Measurements from ENCODE around the gene MEF2D.

Gene MEF2D

GRCh38 chr1:156421939-156422601, 78.5 kb downstream of the MEF2D start:
- POLR2A ChIA-PET, result interaction anchor here (0.7 to 1.0 kb wide), 3 partner anchors 9 to 68 kb away, joined by 3 to 9 read pairs (median 3); no protein-coding TSS in a partner anchor
- no peaks in the 10 kb centered on the region for H3K9me3 ChIP-seq (ENCODE audit: control insufficient read depth, insufficient read depth, low read depth, low read length)
- CTCF ChIA-PET, result interaction anchor here (0.7 to 2.6 kb wide), 4 partner anchors 9 to 36 kb away, joined by 3 to 12 read pairs (median 7); no protein-coding TSS in a partner anchor
- TF ChIP-seq ZNF394 (tag by site-specific recombination; IDR thresholded peaks at IDR 0.05; ENCODE audit: borderline replicate concordance) (no peak), WT1 (tag by site-specific recombination; IDR thresholded peaks at IDR 0.05) (0 out of 2 replicates have a peak, but pooled peaks have one; percentile 1), ZNF626 (tag by site-specific recombination; IDR thresholded peaks at IDR 0.05) (no peak), ZBTB8A (tag by site-specific recombination; IDR thresholded peaks at IDR 0.05) (no peak), PRDM1 (tag by site-specific recombination; IDR thresholded peaks at IDR 0.05) (no peak), GLIS2 (tag by site-specific recombination; IDR thresholded peaks at IDR 0.05) (no peak), ZNF660 (tag by site-specific recombination; IDR thresholded peaks at IDR 0.05) (no peak), ZBTB44 (tag by site-specific recombination; IDR thresholded peaks at IDR 0.05) (no peak), ZNF19 (tag by site-specific recombination; IDR thresholded peaks at IDR 0.05; ENCODE audit: low read depth) (no peak), YY2 (tag by site-specific recombination; IDR thresholded peaks at IDR 0.05) (no peak), ZNF239 (tag by site-specific recombination; IDR thresholded peaks at IDR 0.05) (no peak), ZNF629 (tag by site-specific recombination; IDR thresholded peaks at IDR 0.05) (0 out of 2 replicates have a peak, but pooled peaks have one; percentile 30), ZNF521 (tag by site-specific recombination; IDR thresholded peaks at IDR 0.05) (no peak), ZNF544 (tag by site-specific recombination; IDR thresholded peaks at IDR 0.05) (no peak), ZNF274 (IDR thresholded peaks at IDR 0.05; ENCODE audit: low read length) (no peak), ZNF274 (tag by site-specific recombination; IDR thresholded peaks at IDR 0.05; ENCODE audit: borderline replicate concordance) (no peak), ZNF747 (tag by site-specific recombination; IDR thresholded peaks at IDR 0.05) (no peak), HOXA7 (CRISPR knock-in tag; IDR thresholded peaks at IDR 0.05; ENCODE audit: borderline replicate concordance) (no peak), ZNF76 (tag by site-specific recombination; IDR thresholded peaks at IDR 0.05; ENCODE audit: borderline replicate concordance, low read depth) (no peak), ZNF654 (tag by site-specific recombination; IDR thresholded peaks at IDR 0.05; ENCODE audit: low read depth) (no peak), ZNF26 (tag by site-specific recombination; IDR thresholded peaks at IDR 0.05) (no peak), KLF10 (tag by site-specific recombination; IDR thresholded peaks at IDR 0.05) (0 out of 2 replicates have a peak, but pooled peaks have one; percentile 5), ZNF114 (tag by site-specific recombination; IDR thresholded peaks at IDR 0.05) (no peak)
- peaks cover 2% of the 10 kb centered on the region; the same call in 1 of the 2 replicates for H3K4me1 ChIP-seq (ENCODE audit: control insufficient read depth, insufficient read depth, low read length)
- H3K36me3 ChIP-seq (ENCODE audit: control insufficient read depth in 2 of 2, insufficient read depth in 1 of 2, low read length in 2 of 2), result no peaks in the 10 kb centered on the region
- H3K27ac ChIP-seq (ENCODE audit: extremely low read depth, low read depth, low read length), result no peak overlapping the region
- no peak overlapping the region for H3K4me3 ChIP-seq (ENCODE audit: low read depth, low read length)
